ENCODE measurements around the gene BBS7.

BBS7 gene

DNA sequence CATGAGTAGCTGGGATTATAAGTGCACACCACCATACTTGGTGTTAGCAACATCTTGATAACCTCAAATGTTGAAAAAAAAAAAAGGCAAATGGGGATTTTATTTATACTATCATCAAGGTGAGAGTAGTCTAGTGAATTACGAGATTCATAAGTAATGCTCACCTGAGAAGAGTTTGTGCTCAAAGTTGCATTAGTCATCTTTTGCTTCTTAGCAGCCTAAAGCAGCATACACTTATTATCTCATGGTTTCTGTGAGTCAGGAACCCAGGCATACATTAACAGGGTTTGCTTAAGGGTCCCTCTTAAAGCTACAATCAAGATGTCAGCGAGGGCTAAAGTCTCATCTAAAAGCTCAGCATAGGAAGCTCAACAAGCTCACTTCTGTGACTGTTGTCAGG, 77.3 kb downstream of the BBS7 start:
- no peak for DNase-seq (ENCODE audit: low spot score)
- TF ChIP-seq, protein P1, sequence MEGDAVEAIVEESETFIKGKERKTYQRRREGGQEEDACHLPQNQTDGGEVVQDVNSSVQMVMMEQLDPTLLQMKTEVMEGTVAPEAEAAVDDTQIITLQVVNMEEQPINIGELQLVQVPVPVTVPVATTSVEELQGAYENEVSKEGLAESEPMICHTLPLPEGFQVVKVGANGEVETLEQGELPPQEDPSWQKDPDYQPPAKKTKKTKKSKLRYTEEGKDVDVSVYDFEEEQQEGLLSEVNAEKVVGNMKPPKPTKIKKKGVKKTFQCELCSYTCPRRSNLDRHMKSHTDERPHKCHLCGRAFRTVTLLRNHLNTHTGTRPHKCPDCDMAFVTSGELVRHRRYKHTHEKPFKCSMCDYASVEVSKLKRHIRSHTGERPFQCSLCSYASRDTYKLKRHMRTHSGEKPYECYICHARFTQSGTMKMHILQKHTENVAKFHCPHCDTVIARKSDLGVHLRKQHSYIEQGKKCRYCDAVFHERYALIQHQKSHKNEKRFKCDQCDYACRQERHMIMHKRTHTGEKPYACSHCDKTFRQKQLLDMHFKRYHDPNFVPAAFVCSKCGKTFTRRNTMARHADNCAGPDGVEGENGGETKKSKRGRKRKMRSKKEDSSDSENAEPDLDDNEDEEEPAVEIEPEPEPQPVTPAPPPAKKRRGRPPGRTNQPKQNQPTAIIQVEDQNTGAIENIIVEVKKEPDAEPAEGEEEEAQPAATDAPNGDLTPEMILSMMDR (IDR thresholded peaks at IDR 0.05; ENCODE audit: extremely low read depth, missing control alignments): no peak

DNA sequence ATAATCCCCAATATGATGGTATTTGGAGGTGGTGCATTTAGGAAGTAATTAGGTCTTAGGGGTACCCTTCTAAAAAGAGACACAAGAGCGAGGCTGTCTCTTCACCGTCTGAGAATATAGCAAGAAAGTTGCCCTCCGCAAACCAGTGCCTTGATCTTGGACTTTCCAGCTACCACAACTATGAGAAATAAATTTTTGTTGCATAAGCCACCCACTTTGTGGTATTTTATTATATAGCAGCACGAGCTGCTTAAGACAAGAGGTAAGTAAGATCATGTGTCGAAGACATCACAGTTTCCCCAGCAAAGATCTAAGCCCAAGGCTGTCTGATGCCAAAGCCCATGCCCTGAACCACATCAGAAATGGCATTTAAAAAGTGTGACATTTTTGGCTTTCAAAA, 78.8 kb downstream of the BBS7 start:
- no peak for DNase-seq (ENCODE audit: low spot score)
- TF ChIP-seq, protein P1 (IDR thresholded peaks at IDR 0.05; ENCODE audit: extremely low read depth, missing control alignments): no peak

DNA sequence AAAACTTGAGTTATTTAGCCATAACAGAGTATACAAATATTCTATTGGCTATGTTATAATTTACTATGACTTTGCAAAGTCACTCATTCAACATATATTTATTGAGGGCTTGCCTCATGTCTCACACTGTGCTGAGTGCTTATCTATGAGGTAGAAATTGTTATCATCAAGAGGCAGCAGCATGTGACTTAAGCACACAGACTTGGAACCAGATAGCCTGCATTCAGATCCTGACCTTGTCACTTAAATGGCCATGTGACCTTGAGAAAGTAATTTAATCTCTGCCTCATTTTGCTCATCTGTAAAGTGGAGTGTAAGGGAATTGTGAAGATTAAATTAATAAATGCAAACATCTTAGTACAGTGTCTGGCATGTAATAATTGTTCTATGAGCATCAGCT, 79.3 kb downstream of the BBS7 start:
- TF ChIP-seq, protein P1 (IDR thresholded peaks at IDR 0.05; ENCODE audit: extremely low read depth, missing control alignments): no peak
- no peak for DNase-seq (ENCODE audit: low spot score)

DNA sequence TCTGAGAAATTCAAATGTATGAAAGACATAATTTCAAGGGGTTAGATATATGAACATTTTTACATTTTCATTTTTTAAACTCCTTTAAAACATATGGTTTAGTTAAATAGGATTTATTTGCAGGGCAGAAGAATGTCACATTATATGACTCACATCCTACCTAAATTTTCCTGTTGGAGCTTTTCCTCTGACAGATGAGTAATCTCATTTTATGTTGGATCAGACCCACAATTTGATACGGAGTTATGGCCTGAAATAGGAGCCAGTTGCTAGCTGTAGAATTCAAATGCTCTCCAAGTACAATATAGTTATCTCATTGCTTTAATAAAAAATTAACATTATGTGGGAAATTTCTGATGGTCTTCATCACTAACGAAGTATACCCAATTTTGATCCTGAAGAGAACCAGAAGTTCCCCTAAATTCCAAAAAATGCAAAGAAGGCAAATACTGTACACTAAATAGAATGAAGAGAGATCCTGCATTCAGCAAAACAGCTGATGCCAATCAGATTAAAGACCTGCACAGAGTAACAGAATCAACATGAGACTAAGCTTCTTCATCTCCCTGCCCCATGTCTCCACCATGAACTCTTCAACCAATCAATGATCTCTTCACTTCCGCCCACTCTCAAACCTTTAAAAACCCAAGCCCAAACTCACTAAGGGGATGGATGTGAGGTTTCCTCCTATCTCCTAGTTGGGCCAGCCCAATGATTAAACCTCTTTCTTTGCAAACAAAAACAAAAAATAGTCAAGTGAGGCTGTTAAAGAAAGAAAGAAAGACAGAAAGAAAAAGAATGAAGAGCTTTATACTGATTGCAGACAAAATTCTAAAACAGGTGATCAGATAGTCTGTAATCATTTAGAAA, 80.1 kb downstream of the BBS7 start:
- no peak for DNase-seq (ENCODE audit: low spot score)

DNA sequence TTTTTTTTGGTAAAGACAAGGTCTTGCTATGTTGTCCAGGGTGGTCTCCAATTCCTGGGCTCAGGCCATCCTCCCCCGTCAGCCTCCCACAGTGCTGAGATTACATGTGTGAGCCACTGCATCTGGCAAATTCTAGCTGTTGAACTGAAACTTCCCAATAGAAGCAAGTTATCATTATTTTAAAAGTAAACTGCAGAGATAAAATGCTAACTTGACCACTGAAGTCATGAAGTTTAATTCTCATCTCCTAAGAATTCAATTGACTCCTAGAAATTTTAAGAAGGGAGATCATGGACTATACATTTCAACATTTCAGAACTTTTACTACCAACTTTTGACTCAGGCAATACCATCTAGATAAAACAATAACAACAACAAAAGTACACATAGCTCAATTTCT, 80.8 kb downstream of the BBS7 start:
- DNase-seq (ENCODE audit: low spot score): no peak
- TF ChIP-seq, protein P1 (IDR thresholded peaks at IDR 0.05; ENCODE audit: extremely low read depth, missing control alignments): no peak

More for the DNA sequence above, 80.1 kb downstream of the BBS7 start:
- TF ChIP-seq, protein P1 (IDR thresholded peaks at IDR 0.05; ENCODE audit: extremely low read depth, missing control alignments): no peak

DNA sequence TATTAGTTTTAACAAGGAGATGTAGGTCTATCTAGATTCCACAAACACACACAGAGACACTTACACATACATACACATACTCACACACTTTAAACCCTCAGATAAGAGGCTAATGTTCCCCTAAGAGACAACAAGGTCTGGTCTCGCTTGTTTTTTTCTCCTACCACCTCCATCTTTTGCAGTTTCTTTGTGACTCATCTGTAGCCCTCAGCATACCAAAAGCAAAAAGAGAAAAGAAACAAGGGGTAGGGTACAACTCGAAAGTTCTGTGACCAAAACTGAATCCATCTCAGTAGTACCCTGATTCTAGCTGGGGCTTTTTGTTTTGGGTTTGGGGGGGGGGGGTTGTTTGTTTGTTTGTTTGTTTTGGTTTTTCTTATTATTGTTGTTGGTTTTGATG, 81.4 kb downstream of the BBS7 start:
- TF ChIP-seq, protein P1 (IDR thresholded peaks at IDR 0.05; ENCODE audit: extremely low read depth, missing control alignments): no peak
- DNase-seq (ENCODE audit: low spot score): peak; percentile 51

DNA sequence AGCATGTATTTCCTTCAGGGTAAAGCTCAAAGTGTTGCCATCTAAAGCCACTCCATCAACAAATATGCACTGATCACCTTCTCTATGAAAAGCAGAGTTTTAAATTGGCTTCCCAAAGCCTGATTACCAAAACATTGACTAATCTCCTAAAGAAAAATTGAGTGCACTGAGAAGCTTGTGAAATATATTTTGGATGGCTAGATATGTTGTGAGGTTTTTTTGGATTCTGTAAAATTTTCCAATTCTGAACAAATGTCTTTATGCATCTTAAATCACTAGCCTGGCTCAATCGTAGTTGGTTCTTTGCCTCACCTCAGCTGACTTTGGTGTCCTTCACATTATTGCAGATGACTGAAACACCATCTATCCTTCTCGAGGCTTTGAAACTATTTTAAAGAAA, 84.1 kb downstream of the BBS7 start:
- DNase-seq (ENCODE audit: low spot score): no peak
- TF ChIP-seq, protein P1 (IDR thresholded peaks at IDR 0.05; ENCODE audit: extremely low read depth, missing control alignments): no peak

All from GM20000 (cell line).